CD4-positive, alpha-beta T cell treated with Interleukin-17A for 4 hours (primary cell): ENCODE data around the gene ASMTL.

Experiments
- DNase-seq: peaks from one replicate; pipeline ENCODE4 v3.0.0-alpha.2; 2020; ENCODE audit warnings: mixed read lengths

The ASMTL gene

GRCh38 chrX:1403228-1403627 lies 49.5 kb downstream of the ASMTL start:
- DNase-seq: no peak

- DNase-seq: no peak
Measured at GRCh38 chrX:1401611-1402430, 50.9 kb downstream of the ASMTL start.

DNA sequence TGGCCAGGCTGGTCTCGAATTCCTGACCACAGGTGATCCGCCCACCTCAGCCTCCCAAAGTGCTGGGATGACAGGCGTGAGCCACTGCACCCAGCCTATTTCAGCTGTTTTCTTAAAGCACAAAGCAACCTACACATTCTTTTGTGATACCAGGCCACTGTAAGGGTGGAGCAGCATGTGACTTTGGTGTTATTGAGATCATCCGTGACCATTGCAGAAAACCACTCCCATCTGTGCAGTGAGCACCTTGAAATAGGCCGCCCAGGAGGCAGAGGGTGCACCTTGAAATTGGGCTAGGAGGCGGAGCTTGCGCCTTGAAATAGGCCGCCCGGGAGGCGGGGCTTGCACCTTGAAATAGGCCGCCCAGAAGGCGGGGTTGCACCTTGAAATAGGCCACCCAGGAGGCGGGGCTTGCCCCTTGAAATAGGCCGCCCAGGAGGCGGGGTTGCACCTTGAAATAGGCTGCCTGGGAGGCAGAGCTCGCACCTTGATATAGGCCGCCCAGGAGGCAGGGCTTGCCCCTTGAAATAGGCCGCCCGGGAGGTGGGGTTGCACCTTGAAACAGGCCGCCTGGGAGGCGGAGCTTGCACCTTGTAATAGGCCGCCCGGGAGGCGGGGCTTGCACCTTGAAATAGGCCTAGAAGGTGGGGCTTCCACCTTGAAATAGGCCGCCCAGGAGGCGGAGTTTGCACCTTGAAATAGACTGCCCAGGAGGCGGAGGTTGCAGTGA lies 51.8 kb downstream of the ASMTL start:
- no peak for DNase-seq

DNA sequence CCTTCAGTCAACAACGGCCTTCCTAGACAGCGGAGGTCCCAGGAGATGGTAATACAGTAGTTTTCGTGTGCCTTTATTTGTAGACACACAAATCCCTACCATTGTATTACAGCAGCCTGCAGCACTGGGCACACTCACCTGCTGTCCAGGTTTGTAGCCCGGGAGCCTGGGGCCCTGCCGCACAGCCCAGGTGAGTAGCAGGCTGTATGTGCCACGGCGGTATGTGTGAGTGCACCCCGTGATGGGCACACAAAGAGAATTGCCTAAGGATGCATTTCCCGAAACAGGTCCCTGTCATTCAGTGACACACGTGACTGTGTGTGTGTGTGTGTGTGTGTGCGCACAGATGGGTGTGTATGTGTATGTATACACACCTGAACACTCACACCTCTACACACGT lies 52.7 kb downstream of the ASMTL start:
- no peak for DNase-seq

DNA sequence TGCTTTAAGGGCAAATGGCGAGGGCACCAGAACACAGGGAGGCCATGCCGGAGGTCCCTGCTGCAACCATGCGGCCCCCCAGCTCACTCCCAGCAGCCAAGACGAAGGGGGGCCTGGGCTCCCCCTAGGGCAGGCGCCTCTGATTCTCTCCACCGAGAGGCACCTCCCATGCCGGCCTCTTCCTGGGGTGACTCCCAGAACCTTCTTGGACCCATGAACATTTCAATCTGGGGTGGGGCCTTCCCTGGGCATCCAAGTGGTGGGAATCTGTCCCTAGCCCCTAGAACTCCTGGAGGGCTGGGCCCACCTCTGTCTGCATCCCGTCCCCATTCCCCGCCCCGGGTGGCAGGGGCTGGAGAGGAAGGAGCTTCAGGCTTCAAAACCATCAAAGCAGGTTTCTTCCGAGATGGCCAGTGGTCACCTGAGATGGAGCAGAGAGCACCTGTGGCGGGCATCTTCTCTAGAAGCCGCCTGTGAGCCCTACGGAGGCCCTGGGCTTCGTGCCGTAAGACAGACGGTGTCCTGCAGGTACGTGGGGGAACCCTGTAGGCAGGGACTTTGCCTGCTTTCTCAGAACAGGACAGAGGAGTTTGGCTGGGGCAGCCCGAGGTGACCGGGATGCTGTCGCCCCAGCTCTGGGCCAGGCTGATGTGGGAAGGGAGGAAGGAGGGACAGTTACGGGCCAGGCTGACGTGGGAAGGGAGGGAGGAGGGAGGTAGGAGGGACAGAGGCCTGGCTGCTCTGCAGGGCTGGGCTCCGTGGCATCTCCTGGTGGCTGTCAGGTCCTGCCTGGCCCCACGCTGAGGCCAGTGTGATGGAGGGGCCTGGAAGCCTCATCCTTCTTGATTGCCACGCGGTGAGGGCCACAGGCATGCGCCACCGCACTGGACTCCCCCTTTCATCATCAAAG lies 54.0 kb downstream of the ASMTL start:
- no peak for DNase-seq

GRCh38 chrX:1397441-1398270 lies 55.1 kb downstream of the ASMTL start:
- DNase-seq: no peak

DNA sequence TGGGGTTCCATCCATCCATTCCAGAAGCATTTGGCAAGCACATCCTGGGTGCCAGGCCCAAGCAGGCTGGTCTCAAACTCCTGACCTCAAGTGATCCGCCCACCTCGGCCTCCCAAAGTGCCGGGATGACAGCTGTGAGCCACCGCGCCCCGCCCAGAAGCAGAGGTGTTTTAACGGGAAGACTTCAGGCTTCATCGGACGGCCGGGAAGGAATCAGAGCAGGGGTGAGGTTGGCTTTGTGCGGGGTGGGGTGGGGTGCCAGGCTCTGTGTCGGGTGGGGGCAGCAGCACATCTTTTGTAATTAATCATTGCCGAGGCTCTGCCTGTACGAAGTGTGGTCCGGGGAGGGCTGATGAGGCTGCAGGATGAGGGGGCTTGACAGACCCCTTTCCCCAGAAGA lies 55.7 kb downstream of the ASMTL start:
- DNase-seq: no peak

- DNase-seq: no peak
Measured at GRCh38 chrX:1395646-1396216, 57.0 kb downstream of the ASMTL start.

DNA sequence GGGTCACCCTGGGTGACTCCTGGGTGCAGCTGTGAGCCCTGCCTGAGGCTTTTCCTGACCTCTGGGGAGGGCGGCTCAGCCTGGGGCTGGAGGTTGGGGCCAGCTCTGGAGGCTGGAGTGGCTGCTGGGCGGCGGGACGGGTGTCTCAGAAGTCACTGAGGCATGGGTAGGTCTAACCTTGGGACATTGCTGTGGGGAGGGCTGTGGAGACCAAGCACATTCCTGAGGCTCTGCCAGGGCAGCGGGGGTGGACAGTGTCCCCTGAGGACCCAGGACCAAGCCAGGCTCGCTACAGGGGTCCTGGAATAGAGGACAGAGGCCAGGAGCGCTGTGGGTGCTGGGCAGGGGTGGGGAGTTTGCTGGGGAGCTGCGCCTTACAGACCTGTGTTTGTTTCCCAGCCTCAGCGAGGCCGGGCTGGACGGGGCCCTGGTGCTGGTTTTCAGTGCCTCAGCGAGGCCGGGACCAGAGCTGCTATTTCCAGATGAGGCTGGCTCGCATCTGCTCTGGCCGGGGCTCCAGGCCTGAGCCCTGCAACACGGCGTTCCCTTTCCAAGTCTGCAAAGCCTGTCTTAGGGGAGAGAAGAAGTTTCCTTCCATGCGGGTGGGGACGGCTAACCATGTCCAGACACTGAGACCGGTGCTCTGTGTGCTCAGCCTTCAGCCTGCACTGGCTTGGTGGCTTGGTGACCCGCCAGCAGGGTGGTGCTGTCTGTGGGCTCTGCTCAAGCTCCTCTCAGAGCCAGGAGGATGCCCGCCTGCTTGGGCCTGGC lies 57.8 kb downstream of the ASMTL start:
- DNase-seq: no peak

- DNase-seq: no peak
Measured at GRCh38 chrX:1393871-1394615, 58.7 kb downstream of the ASMTL start.

DNA sequence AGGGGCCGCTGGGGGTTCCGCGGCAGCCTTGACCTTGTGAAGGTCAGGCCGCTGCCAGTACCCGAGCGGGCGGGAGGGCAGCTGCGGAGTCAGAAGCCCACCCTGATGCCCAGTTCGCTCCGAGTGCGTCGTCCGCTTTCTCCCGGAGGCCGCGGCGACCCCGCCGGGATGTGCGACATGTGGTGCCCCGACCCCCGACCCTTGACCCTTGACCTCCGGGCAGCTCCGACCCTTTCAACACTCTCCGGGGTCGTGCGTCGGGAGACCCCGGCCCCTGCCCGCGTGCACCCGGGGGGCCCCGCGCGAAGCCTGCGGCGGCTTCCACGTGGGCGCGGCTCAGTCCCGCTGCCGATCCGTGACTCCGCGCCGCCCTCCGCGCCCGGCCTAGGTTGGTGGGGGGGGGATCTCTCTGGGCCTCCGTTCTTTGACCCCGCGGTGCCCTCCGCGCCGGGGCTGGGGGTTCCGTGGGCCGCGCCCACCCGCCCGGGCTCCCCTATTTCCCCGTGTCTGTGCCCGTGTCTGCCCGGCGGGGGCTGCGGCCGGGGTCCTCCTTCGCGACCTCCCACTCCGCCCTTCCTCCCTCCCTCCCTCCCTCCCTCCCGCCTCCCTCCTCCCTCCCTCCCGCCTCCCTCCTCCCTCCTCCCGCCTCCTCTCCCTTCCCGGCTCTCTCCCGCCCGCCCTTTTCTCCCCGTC lies 60.2 kb downstream of the ASMTL start:
- DNase-seq: no peak

- peak; percentile 100 for DNase-seq
Measured at GRCh38 chrX:1391707-1392375, 60.9 kb downstream of the ASMTL start, which contains the start of gene SLC25A6. TSS of gene SLC25A6 (minus strand) at chrX:1392113. CDS start at chrX:1392009, 104 bp downstream.

- DNase-seq: no peak
Measured at GRCh38 chrX:1391370-1391706, 61.4 kb downstream of the ASMTL start.

DNA sequence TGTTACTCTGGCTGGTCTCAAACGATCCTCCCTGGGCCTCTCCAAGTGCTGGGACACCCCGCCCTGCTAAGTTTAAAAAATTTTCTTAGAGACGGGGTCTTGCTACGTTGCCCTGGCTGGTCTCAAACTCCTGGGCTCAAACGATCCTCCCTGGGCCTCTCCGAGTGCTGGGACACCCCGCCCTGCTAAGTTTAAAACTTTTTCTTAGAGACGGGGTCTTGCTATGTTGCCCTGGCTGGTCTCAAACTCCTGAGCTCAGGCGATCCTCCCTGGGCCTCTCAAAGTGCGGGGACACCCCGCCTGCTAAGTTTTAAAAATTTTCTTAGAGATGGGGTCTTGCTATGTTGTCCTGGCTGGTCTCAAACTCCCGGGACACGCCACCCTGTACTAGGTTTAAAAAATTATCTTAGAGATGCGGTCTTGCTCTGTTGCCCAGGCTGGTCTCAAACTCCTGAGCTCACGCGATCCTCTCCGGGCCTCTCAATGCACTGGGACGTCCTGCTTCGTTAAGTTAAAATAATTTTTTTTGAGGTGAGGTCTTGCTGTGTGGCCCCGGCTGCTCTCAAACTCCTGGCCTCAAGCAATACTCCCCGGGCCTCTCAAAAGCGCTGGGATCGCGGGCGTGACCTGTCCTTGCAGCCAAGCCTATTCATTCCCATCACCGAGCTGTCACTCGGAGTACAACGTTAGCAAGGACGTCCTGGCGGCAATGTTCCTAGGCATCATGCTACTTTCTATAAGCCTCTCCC lies 61.9 kb downstream of the ASMTL start:
- no peak for DNase-seq

DNA sequence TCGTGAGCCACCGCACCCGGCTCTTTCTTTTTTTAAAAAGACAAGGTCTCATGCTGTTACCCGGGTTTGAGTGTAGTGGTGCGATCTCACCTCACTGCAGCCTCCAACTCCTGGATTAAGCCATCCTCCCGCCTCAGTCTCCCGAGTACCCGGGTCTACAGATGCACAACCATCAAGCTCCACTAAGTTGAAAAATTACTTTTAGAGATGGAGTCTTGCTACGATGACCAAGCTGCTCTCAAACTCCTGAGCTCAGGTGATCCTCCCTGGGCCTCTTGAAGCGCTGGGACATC lies 62.8 kb downstream of the ASMTL start:
- DNase-seq: no peak

DNA sequence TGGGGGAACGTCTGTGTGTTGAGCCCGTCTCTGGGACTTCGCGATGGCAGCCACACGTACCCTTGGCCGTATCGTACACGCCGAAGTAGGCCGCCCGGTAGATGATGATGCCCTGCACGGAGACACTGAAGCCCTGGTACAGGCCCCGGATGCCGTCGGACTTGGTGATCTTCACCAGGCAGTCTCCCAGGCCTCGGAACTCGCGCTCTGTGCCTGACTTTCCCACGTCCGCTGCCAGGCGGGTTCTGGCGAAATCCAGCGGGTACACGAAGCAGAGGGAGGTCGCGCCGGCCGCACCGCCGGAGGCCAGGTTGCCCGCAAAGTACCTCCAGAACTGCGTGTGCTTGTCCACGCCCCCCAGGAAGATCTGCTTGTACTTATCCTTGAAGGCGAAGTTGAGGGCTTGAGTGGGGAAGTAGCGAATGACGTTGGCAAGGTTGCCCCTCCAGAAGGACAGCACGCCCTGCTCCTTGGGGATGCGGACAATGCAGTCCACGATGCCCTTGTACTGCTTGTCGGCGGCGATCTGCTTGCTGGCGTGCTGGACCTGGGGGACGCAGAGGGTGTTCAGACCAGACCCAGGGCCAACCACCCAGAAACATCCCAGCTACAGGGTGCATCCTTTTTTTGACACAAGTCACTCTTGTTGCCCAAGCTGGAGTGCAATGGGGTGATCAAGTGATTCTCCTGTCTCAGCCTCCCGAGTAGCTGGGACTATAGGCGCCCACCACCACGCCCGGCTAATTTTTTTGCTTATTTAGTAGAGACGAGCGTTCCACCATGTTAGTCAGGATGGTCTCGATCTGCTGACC lies 63.3 kb downstream of the ASMTL start:
- DNase-seq: no peak

DNA sequence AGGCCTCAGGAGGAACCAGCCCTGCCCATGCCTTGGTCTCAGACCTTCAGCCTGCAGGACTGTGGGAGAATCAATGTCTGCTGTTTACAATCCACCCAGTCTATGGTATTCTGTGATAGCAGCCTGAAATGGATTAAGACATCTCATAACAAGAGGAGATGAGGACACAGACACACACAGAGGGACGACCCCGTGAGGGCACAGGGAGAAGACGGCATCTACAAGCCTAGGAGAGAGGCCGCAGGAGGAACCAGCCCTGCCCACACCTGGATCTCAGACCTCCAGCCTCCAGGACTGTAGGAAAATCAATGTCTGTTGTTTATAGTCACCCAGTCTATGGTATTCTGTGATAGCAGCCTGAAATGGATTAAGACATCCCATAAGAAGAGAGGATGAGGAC lies 64.1 kb downstream of the ASMTL start:
- DNase-seq: no peak
